NCI-H510A treated with DMSO at 0.1 percent for 48 hours (cell line): Measurements from ENCODE around the gene PIH1D1.
A peak's percentile ranks its signal among the peaks of the same experiment; 100 is the strongest.
"Not testable (repeated sequence)": the region's sequence is repeated elsewhere in the genome, so short reads cannot be mapped to it uniquely, and the experiment has no call there.

Source experiments
- DNase-seq: peaks from one replicate; lab custom pipeline; 2025; lab: John Stamatoyannopoulos, UW

The PIH1D1 gene

DNA sequence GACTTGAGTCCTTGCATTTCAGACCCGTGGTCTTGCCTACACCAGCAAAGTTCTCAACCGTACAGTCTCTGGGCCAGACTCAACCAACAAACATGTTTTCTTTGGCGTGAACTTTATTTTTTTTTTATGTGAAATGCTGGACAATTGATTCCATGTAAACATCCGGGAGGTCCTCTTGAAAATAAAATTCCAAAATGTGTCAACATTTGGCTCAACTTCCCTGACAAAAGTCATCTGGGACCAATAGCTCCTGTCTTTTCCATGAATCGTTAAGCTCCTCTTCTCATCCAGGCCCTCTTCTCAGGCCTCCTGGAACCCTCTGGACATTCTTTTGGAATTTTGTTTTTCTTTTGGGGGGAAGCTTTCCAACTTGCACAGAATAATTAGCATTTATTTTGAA is 4.2 kb upstream of the PIH1D1 start:
- DNase-seq = no peak

DNA sequence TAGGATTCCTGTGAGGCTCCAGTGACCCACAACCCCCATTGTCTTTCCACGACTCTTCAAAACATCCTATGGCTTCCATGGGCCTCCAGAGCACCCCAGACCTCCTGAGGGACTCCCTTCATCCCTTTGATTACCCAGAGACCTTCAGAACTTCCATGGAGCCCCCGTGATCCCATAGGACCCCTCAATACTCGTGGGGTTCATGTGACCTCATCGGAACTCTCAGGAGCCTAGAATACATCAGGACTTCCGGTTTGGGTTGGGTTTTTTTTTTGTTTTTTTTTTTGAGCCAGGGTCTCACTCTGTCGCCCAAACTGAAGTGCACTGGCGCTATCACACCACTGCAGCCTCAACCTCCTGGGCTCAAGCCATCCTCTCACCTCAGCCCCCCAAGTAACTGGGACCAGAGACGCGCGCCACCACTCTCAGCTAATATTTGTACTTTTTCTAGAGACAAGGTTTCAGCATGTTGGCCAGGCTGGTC is 2.2 kb upstream of the PIH1D1 start:
- DNase-seq = no peak

DNA sequence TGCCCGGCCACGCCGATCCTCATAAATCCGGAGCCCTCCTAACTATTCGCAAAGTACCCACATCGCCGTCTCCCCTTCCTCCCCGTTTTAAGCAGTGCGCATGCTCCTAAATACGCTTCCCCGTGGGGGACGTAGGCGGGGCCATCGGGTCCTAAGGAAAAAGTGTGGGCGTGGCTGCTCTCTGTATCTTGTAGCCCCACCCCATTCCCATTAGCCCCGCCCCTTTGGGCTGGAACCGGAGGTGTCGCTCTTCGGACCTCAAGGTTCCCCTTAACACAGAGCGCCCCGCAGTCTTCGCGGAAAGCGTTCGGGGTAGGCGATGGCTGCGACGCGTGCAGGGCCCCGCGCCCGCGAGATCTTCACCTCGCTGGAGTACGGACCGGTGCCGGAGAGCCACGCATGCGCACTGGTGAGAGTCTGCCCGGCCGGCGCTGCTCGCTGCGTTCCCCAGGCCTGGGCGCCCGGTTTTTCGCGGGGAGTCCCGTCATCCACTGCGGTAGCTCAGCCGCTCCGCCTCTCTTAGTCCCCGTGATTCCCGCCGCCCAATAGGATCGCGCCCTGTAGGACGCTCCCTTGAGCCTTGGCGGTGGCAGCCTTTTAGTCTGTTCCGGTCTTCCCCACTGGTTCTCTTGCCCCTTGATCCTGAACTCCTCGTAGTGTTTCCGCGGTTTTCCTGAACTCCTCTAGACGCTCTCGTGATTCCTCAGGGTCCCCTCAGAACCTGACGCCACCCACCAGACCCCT is 1.6 kb upstream of the PIH1D1 start, which contains the start of gene ALDH16A1:
TSS of gene ALDH16A1 (plus strand) at position 213 of the 744 bp plus-strand sequence. CDS start at position 320, 107 bp downstream.
- peak; percentile 95 for DNase-seq

DNA sequence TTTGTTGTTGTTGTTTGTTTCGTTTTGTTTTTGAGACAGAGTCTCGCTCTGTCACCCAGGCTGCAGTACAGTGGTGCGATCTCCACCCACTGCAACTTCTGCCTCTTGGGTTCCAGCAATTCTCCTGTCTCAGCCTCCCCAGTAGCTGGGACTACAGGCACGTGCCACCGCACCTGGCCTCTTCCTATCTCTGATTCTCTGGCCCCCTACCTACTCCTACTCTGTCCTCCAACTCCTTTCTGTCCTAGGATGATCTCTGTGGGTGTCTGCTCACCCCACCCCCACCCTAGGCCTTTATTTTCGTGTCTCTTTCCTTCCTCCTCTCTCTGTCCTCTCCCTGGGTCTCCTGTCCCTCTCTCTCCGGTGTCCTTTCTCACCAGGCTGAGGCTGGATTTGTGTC is 1.2 kb downstream of the PIH1D1 start:
- DNase-seq = no peak

DNA sequence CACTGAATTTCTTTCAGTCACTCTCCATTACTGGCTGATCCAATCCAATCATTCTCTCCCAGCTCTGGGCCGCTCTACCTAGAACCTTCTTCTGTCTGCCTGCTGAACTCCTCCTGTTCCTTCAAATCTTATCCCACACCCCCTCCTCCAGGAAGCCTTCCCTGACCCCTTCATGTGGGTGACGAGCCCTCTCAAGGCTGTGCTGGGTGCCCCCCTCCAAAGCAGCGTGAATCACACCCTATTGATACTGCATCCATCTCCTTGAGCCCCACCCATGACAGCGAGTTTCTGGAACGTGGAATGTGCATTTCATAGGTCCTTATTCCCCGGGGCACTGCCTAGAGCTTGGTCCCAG is 3.2 kb downstream of the PIH1D1 start:
- DNase-seq = no peak

DNA sequence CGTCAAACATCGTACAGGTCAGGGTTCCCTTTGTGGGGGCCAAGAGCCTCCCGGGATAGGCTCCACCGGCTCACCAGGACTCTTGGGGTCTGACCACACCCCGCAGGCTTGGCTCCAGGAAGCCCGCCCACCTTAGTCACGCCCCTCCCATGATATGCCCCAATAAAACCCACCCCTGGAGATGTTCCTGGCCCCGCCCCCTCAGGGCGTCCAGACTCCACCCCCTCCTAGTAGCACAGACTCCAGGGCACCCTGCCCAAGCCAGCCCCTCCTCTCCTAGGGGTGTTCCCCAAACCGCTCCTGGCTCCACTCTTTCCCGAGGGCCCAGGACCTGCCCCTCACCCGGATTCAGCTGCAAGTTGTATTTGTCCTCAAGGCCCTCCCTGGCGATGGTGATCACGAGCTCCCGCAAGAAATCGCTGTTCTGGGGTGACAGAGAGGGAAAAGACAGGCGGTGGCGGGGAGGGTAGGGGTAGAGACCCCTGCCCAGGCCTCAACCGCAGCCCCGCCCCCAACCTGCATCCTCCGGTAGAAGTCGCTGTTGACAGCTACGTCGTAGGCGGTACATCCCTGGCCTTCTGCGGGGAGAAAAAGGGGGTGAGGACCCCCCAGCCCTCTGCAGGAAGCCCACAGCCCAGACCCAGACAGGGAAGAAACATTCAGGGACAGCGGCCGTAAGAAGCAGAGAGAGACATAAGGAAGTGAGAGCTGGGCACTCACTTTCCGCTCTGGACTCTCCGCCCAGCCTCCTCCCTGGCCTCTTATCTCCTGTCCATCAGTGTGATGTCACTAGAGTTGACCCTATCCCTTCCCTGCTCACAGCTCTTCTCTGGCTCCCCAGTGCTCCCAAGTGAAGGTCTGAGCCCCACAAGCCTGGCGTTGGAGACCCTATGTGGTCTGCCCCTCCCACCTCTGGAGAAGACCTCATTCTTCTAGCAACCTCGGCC is 3.9 kb downstream of the PIH1D1 start:
- no peak for DNase-seq

DNA sequence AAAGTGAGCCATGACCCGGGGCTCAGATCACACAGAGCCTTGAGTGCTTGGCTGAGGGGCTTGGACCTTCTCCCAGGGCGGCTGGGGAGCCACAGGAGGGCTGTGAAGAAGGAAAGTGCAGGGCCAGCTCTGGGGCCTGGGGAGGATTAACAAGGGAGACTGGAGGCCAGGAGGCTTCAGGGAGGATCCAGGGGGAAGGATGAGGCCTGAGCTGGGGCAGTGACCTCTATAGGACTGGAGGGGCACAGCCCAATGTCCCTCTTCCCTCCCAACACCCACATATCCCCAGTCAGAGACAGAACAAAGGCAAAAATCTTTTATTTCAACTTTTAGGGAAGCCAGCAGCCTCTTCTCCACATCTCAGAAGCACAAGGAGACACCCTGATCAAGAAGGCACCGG is 5.6 kb downstream of the PIH1D1 start:
- DNase-seq = no peak

DNA sequence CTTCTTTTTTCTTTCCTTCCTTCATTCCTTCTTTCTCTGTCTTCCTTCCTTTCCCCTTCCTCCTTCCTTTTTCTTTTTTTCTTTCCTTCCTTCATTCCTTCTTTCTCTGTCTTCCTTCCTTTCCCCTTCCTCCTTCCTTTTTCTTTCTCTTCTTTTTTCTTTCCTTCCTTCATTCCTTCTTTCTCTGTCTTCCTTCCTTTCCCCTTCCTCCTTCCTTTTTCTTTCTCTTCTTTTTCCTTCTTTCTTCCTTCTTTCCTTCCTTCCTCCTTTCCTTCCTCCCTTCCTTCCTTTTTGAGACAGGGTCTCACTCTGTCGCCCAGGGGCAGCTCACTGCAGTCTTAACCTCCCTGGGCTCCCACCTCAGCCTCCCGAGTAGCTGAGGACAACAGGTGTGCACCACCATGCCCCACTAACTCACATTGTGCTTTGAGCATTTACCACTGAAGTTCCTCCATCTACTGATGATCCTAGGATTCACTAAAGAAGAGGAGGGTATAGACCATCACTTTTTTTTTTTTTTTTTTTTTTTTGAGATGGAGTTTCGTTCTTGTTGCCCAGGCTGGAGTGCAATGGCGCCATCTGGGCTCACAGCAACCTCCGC is 7.4 kb downstream of the PIH1D1 start:
- not testable (repeated sequence) for DNase-seq

DNA sequence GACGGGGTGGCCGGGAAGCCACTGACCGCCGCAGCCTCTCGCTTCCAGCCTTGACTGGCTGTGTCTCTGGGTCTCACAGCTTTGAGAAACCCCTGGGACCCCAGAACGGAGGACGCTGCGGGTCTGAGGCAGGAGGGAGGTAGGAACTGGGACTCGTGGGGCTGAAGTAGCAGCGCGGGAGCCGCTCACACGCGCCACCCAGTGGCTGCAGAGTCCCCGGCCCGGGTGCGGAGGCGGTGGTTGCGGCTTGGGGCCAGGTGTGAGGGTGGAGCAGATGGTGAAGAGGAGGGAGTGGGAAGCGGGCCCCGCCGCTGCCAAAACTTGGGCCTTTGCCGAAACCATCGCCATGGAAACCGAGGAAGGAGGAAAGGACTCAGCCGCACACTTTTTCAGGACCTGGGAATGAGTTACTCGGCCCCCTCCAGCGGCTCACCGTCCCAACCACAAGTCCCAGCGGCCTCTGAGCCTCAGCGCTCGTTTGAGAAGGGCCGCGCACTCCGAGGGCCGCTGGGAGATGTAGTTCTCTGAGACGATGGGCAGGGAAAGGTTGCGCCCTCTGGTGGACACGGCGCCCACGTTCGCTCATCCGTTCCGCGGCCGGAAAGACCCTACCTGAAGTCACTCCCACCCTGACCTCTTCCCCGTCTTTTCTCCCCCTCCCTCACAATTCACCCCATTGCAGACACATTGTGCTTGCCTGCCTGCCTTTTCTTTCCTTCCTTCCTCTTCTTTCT is 8.1 kb downstream of the PIH1D1 start:
- peak; percentile 93 for DNase-seq

DNA sequence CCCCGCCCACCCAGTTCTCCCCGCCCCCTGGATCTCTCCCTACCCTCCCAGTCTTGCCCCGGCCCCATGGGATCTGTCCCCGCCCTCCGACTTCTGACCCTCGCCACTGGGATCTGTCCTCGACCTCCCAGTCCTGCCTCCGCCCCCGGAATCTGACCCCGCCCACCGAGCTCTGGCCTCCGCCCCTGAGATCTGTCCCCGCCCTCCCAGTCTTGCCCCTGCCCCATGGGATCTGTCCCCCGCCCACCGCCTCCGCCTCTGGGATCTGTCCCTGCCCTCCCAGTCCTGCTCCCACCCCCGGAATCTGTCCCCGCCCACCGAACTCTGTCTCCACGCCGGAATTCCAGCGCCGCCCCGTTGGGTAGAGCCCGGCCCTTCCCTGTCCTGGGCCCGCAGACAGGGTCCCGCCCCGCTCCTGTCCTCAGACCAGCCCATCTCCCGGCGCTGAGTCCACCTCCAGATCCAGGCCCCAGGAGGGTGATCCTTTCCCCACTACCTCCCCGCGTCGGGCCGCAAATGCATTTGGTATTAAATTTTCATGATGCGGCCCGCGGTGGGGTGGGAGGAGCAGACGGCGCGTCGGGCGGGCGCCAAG is 8.7 kb downstream of the PIH1D1 start:
- peak; percentile 37 for DNase-seq

DNA sequence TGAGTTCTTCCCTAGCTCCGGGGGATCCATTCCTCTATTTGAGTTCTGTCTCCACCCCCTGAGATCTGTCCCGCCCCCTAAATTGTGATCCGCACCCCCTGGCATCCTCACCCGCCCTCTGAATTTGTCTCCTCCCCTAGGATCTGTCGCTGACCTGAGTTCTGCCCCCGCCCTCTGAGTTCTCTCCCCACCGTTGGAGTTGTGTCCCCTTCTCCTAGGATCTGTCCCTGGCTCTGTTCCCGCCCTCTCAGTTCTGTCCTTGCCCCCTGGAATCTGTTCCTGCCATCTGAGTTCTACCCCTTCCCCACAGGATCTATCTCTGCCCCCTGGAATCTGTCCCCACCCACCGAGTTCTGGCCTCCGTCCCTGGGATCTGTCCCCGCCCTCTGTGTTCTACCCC is 9.3 kb downstream of the PIH1D1 start:
- DNase-seq = no peak

DNA sequence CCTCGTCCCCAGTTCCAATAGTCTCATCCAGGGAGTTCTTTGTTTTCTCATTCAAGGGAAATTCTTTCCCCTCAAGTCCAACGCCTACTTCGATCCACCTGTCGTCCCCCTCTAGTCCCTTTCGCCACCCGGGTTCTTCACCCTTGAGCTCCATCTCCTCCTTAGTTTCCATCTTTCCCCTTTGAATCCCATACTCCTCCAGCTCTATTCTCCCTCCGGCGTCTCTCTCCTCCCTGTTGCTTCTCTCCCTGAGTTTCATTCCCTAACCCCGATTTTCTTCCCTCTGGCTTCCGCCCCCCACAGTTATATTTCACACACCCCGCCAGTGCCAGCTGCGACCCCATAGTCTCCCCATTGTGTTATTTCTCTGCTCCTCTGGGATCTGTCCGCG is 9.7 kb downstream of the PIH1D1 start:
- no peak for DNase-seq

DNA sequence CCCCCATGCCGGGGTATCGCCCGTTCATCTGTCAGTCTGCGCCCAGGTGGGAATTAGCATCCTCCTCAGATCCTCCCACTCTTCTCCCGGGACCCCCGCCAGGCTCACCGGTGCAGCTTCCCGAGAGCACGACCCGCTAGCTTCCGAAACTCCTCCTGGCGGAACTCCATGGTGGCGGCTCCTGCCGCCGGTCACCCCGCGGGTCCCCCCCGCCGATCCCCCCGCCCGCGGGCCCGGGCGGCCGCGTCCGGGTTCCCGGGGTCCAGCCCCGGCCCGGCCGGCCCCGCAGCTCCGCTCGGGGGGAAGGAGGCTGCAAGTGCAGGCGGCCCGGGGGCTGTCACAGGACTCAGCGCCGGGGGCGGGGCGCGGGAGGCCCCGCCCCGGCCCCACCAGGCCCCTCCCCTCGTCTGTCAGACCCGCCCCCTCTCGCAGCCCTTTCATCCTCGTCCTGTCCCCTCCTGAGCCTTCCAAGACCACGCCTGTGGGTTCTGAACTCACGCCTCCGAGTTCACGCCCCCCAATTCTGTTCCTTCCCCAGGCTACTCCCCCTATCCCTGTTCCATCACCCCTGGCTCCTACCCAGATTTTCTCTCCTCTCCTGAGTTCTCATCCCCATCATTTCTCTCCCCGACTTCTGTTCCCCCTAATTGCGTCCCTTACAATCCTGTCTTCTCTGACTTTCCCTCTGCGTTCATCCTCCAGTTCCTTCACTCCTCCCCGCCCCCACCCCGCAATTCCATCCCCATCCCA is 10.2 kb downstream of the PIH1D1 start, which contains the start of gene SLC17A7:
TSS of gene SLC17A7 (minus strand) at position 318 of the 750 bp plus-strand sequence. CDS start at position 170, 148 bp downstream.
- no peak for DNase-seq

DNA sequence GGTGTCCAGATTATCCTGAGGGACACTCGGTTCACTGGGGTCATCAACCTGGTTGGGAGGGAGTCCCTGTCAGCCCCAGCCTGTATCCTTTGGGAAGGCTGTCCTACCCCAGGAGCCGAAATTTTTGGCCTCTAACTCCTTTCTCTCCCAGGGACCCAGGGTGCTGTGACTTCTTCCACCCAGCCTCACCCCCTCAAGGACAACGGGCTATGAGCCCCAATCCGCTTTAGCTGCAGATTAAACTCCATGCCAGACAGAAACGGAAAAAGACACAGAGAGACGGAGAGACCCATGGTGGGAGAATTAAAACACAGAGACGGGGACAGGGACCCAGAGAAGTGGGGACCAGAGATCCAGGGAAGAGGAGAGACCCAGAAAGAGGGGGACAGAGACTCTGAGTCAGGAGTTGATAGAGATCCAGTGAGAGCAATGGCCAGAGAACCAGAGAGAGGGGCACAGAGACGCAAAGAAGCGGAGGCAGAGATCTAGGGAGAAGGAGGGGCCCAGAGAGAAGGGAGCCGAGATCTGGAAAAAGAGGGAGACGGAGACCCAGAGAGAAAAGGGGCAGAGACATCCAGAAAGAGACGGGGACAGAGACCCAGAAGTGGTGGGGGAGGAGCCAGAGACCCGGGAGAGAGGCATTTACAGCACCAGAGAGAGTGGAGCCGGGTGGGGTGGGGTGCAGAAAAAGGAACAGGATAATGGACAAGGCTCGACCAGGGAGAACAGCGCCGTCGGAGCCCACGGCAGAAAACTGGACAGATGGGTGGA is 11.0 kb downstream of the PIH1D1 start:
- no peak for DNase-seq

DNA sequence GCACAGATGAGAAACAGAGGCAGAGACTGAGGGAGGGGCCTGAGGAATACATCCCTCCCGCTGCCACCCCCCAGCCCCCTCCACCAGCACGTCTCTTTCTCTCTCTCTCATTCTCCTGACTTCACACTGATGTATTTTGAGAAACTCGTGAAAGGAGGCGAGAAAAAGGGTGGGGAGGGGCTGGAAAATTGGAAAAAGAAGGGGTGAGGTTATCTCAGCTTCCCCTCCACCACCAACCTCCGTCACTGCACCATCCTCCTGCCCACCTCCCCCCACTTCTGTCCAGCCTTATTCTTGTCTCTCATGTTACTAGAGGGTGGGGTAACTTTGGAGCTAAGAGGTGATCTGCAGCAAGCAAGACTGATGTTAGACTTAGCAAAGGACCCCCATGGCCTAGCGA is 11.8 kb downstream of the PIH1D1 start:
- no peak for DNase-seq

DNA sequence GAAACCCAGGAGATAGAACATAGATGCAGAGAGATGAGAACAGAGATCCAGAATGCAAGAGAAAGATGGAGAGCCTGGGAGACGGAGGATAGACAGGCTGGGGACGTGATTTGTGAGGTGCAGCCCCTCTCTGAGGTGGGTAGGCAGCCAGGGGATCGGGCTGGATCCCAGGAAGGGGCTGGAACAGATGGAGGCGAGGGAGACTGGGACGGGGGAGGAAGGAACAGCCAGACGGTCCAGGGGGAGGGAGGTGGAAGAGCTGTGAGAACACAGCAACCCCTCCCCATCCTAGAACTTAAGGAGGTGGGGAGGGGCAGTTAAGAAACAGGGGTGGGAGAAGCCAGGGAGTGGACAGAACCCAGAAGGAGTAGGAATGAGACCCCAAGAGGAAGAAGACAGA is 13.4 kb downstream of the PIH1D1 start:
- no peak for DNase-seq

DNA sequence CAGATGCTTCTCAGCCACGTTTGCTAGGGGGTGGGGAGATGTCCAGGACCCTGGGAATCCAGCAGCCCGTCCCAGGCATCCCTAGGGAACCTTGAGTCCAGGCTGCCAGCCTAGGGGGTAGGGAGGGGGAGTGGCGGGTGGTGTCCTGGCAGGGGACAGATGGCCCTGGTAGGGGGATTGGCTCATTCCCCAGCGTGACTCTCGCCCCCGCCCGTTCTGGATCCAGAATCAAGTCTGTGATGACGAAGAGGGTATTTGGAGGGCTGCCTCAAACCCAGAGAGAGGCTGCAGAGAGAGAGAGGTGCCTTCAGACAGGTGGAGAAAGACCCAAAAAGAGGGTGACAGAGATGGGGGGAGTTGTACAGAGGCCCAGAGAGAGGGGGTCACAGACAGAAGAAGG is 14.4 kb downstream of the PIH1D1 start:
- no peak for DNase-seq

DNA sequence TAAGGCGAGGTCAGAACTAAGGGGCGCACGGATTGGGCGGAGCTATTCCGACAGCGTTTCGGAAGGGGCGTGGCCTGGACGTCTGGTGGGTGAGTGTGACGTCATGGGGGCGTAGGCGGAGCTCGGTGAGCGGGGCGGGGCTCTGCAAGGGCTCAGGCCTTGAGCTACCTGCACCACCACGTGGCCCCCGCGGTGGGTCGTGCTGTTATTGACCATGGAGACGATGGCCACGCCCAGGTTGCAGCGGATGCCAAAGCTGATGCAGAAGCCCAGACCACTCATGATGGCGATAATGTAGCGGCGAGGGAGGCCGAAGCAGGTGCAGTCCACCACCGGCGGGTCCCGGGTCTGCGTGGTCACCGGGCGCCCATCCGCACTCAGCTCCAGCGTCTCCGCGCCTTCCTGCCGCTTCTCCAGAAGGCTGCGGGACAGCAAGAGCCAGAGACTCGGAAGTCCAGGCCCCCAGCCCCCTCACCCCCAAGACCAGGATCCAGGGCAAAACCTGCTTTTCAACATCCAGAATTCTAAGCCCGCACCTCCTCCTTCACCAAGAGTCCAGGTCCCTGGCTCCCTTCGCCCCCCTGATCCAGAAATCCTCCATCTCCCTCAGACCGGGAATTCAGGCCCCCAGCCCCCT is 15.1 kb downstream of the PIH1D1 start:
- DNase-seq = no peak

DNA sequence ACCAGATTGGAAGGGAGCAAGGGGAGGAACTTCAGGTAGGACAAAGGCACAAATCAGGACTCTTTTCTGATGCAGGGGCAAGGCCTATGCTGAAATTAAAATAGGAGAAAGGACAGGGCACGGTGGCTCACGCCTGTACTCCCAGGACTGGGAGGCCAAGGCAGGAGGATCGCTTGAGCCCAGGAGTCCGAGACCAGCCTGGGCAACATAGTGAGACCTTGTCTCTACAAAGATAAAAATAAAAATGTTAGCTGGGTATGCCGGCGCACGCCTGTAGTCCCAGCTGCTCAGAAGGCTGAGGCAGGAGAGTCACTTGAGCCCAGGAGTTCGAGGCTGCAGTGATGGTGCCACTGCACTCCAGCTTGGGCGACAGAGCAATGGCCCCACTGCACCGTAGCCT is 15.9 kb downstream of the PIH1D1 start:
- no peak for DNase-seq
